IMR-90 (cell line): ENCODE measurements around the gene PLXNA1. TPM values are rescaled to one million over a fixed set of nuclear protein-coding genes. Genes with fewer than 3 reads are reported as not detected.

ENCODE experiments used
- ATAC-seq: fragments of 200-7000 bp; cut with Tn5 transposase; 2 replicates; pipeline ENCODE4 v1.9.1; 2020; ENCODE audit warnings: low read depth, mild to moderate bottlenecking, moderate library complexity
- BruUV-seq: library from RNA; stranded (reverse); fragments of 400-500 nt; replicated peaks from 2 replicates; lab custom pipeline; 2021; lab: Mats Ljungman, UMichigan
- CTCF ChIA-PET: fragments of 300-600 bp; formaldehyde crosslinking; extraction: SDS; loops from one replicate; lab custom pipeline; 2021; ENCODE audit warnings: antibody characterized with exemption; lab: Yijun Ruan, JAX
- POLR2A ChIA-PET: fragments of 300-600 bp; sonication (Branson Sonifier 250); formaldehyde crosslinking; loops from one replicate; lab custom pipeline; 2022; ENCODE audit warnings: antibody characterized with exemption; ENCODE audit not compliant: unreplicated experiment; lab: Charles Lee
- DNase-seq: peaks from one replicate; pipeline ENCODE4 v3.0.0; 2013
- H2AFZ ChIP-seq: replicated peaks from 2 replicates; pipeline ENCODE3; 2013; ENCODE audit warnings: low read length, mild to moderate bottlenecking; ENCODE audit not compliant: poor library complexity
- H2AK5ac ChIP-seq: 2 replicates; pipeline ENCODE4 v1.6.1; 2013; ENCODE audit warnings: low read depth, low read length, inconsistent platforms
- H2AK9ac ChIP-seq: replicated peaks from 2 replicates; pipeline ENCODE3; 2013; ENCODE audit warnings: mild to moderate bottlenecking, low read depth, low read length, moderate library complexity; ENCODE audit not compliant: poor library complexity
- H2BK120ac ChIP-seq: 2 replicates; pipeline ENCODE4 v1.6.1; 2013; ENCODE audit warnings: low read depth, low read length, inconsistent platforms
- H2BK15ac ChIP-seq: 3 replicates; pipeline ENCODE4 v1.6.1; 2013; ENCODE audit warnings: low read depth, low read length, inconsistent platforms
- H2BK20ac ChIP-seq: 2 replicates; pipeline ENCODE4 v1.6.1; 2013; ENCODE audit warnings: low read depth, mild to moderate bottlenecking, inconsistent platforms, low read length, moderate library complexity
- H2BK5ac ChIP-seq: 2 replicates; pipeline ENCODE4 v1.6.1; 2013; ENCODE audit warnings: mild to moderate bottlenecking, low read depth, low read length, inconsistent platforms; ENCODE audit not compliant: poor library complexity, severe bottlenecking
- H3K14ac ChIP-seq: replicated peaks from 2 replicates; pipeline ENCODE4 v1.6.1; 2013; ENCODE audit warnings: low read depth, low read length, inconsistent platforms
- H3K18ac ChIP-seq: 2 replicates; pipeline ENCODE4 v1.6.1; 2013; ENCODE audit warnings: low read depth, low read length, control low read depth
- H3K23ac ChIP-seq: 2 replicates; pipeline ENCODE4 v1.6.1; 2013; ENCODE audit warnings: low read depth, low read length, inconsistent platforms
- H3K27ac ChIP-seq: 2 replicates; pipeline ENCODE4 v1.5.1; 2013; ENCODE audit warnings: mild to moderate bottlenecking, control low read depth, low read length; ENCODE audit not compliant: insufficient read depth
- H3K27me3 ChIP-seq: 2 replicates; pipeline ENCODE4 v1.6.1; 2013; ENCODE audit warnings: low read length; ENCODE audit not compliant: control insufficient read depth, insufficient read depth
- H3K36me3 ChIP-seq: 2 replicates; pipeline ENCODE4 v1.6.1; 2013; ENCODE audit warnings: low read length, mixed read lengths; ENCODE audit not compliant: control insufficient read depth, insufficient read depth
- H3K4ac ChIP-seq: 2 replicates; pipeline ENCODE4 v1.6.1; 2013; ENCODE audit warnings: low read depth, low read length, inconsistent platforms
- H3K4me1 ChIP-seq: 2 replicates; pipeline ENCODE4 v1.6.1; 2013; ENCODE audit warnings: low read length, mixed read lengths; ENCODE audit not compliant: control insufficient read depth, insufficient read depth
- H3K4me2 ChIP-seq: 2 replicates; pipeline ENCODE4 v1.6.1; 2013; ENCODE audit warnings: low read depth, mild to moderate bottlenecking, control low read depth, low read length, moderate library complexity
- H3K4me3 ChIP-seq: 2 replicates; pipeline ENCODE4 v1.5.1; 2013; ENCODE audit warnings: low read depth, mild to moderate bottlenecking, control low read depth, low read length, moderate library complexity; ENCODE audit not compliant: insufficient read depth
- H3K56ac ChIP-seq: 2 replicates; pipeline ENCODE4 v1.6.1; 2013; ENCODE audit warnings: low read length, inconsistent platforms; ENCODE audit not compliant: insufficient read depth; ENCODE audit errors: extremely low read depth
- H3K79me1 ChIP-seq, 2 experiments: 2 replicates each; pipeline ENCODE4 v1.6.1; 2013; ENCODE audit warnings: low read length in 2 of 2, inconsistent platforms in 1 of 2, low read depth in 1 of 2
- H3K9ac ChIP-seq: 2 replicates; pipeline ENCODE4 v1.6.1; 2013; ENCODE audit warnings: low read depth, low read length, control low read depth
- H3K9me1 ChIP-seq: 2 replicates; pipeline ENCODE4 v1.6.1; 2013; ENCODE audit warnings: low read length, inconsistent platforms; ENCODE audit not compliant: insufficient read depth
- H3K9me3 ChIP-seq: 2 replicates; pipeline ENCODE4 v1.6.1; 2013; ENCODE audit warnings: low read length; ENCODE audit not compliant: control insufficient read depth, insufficient read depth
- H4K20me1 ChIP-seq: 2 replicates; pipeline ENCODE4 v1.6.1; 2013; ENCODE audit warnings: low read length, inconsistent platforms; ENCODE audit not compliant: insufficient read depth
- H4K5ac ChIP-seq: 2 replicates; pipeline ENCODE4 v1.6.1; 2013; ENCODE audit warnings: mild to moderate bottlenecking, low read depth, low read length, control low read depth
- H4K8ac ChIP-seq, 2 experiments: 2 replicates each; pipeline ENCODE4 v1.6.1; 2013; ENCODE audit warnings: low read depth in 2 of 2, low read length in 2 of 2, control low read depth in 1 of 2, inconsistent platforms in 1 of 2
- H4K91ac ChIP-seq: 2 replicates; pipeline ENCODE4 v1.6.1; 2013; ENCODE audit warnings: low read depth, low read length, inconsistent platforms; ENCODE audit not compliant: insufficient read depth
- CEBPB ChIP-seq: IDR thresholded peaks from 2 replicates; pipeline ENCODE4 v1.6.1; 2012; ENCODE audit warnings: low read depth, low read length, improper control_type of control experiment
- CTCF ChIP-seq: conservative IDR thresholded peaks from 2 replicates; pipeline ENCODE4 v1.5.1; 2012; ENCODE audit warnings: mild to moderate bottlenecking, low read depth, low read length, improper control_type of control experiment
- FOS ChIP-seq: fragments of 150-350 bp; IDR thresholded peaks from 2 replicates; pipeline ENCODE4 v1.6.1; 2016; ENCODE audit warnings: low read depth, low read length
- NFE2L2 ChIP-seq: fragments of 150-350 bp; IDR thresholded peaks from 2 replicates; pipeline ENCODE4 v1.6.1; 2016; ENCODE audit warnings: low read depth, mild to moderate bottlenecking, low read length
- SMC3 ChIP-seq: fragments of 150-350 bp; IDR thresholded peaks from 2 replicates; pipeline ENCODE4 v1.6.1; 2016; ENCODE audit warnings: low read depth, mild to moderate bottlenecking, antibody characterized with exemption, low read length, moderate library complexity
- USF2 ChIP-seq: fragments of 150-350 bp; IDR thresholded peaks from 2 replicates; pipeline ENCODE4 v1.6.1; 2017; ENCODE audit warnings: mild to moderate bottlenecking, antibody characterized with exemption, low read length, low read depth
- WGBS, 2 experiments: methylation state at CpG; one replicate each; pipeline versions ENCODE4 v1.1.5 to v1.1.7; 2013; ENCODE audit warnings: missing lambda C conversion rate in 2 of 2; ENCODE audit not compliant: insufficient read length in 1 of 2; ENCODE audit errors: extremely low coverage in 2 of 2; 5-methylcytosine and 5-hydroxymethylcytosine counted together
- dilution Hi-C: fragments of 300-500 bp; cut with HindIII; formaldehyde crosslinking; loops from one replicate; pipeline ENCODE4 v1.14.3; 2018; ENCODE audit warnings: low sequenced_read_pairs; ENCODE audit not compliant: unreplicated experiment
- in situ Hi-C: fragments of 300-500 bp; cut with MboI; formaldehyde crosslinking; loops from 3 replicates; pipeline ENCODE4 v1.14.3; 2019; ENCODE audit warnings: low sequenced_read_pairs, inconsistent platforms, mixed read lengths
- intact Hi-C: fragments of 100-400 bp; cut with micrococcal nuclease; formaldehyde crosslinking; loops from 2 replicates; pipeline ENCODE4 v1.10.0; 2022
- polyA plus RNA-seq, 3 experiments: library from polyadenylated mRNA; depleted of rRNA; stranded (reverse); fragments of >200 nt; gene quantifications; 2 replicates each; pipeline ENCODE4 v1.2.3, GENCODE V29; 2012; ENCODE audit warnings: low replicate concordance in 1 of 3
- total RNA-seq: library from RNA; depleted of rRNA; stranded (reverse); fragments of >200 nt; gene quantifications from 2 replicates; pipeline ENCODE4 v1.2.3, GENCODE V29; 2012

The PLXNA1 gene
- total and polyA plus RNA-seq, 2 of the 4 experiments (the other 2 are of a cell fraction) = 13.6 to 49.4 TPM

- H3K4me2 ChIP-seq = no peak overlapping the region
- no peak overlapping the region for H4K5ac ChIP-seq
- H4K8ac ChIP-seq = no peak overlapping the region
- H3K27ac ChIP-seq = no peak overlapping the region
- H3K79me1 ChIP-seq = no peaks in the 10 kb centered on the region
- H4K91ac ChIP-seq = no peak overlapping the region
- H2BK5ac ChIP-seq = no peak overlapping the region
- H3K4me1 ChIP-seq = peaks cover 15% of the 10 kb centered on the region; the same call in 1 of the 2 replicates
- H2AFZ ChIP-seq = no peak overlapping the region
- no TSS peak for BruUV-seq
- no peak overlapping the region for H3K56ac ChIP-seq
- POLR2A ChIA-PET = no interaction called here
- H3K14ac ChIP-seq = no peak overlapping the region
- no peak overlapping the region for H3K4me3 ChIP-seq
- no peaks in the 10 kb centered on the region for H3K9me3 ChIP-seq
- H4K20me1 ChIP-seq = no peaks in the 10 kb centered on the region
- 62% methylated on average over 3 of the region's 8 CpGs; no CpG with 5 or more reads in 1 of the 2 experiments for WGBS, 2 experiments
- H3K18ac ChIP-seq = no peak overlapping the region
- no peak for ATAC-seq
- in situ Hi-C loops = no loop called here
- no peak for TF ChIP-seq CTCF
- no peak for TF ChIP-seq SMC3
- TF ChIP-seq CEBPB = no peak
- TF ChIP-seq USF2 = no peak
- no peak for TF ChIP-seq NFE2L2
- no peak for TF ChIP-seq FOS
- dilution Hi-C loops = no loop called here
- no peak overlapping the region for H2BK20ac ChIP-seq
- CTCF ChIA-PET = interaction anchor here (1.6 kb wide), 1 partner anchor 210 kb away, joined by 4 read pairs; no protein-coding TSS in a partner anchor
- DNase-seq = no peak
- peaks cover 9% of the 10 kb centered on the region; the same call in 1 of the 2 replicates for H3K9me1 ChIP-seq
- no peak overlapping the region for H3K9ac ChIP-seq
- no peak overlapping the region for H2AK9ac ChIP-seq
- no peaks in the 10 kb centered on the region for H3K27me3 ChIP-seq
- no peak overlapping the region for H3K23ac ChIP-seq
- H3K36me3 ChIP-seq = no peaks in the 10 kb centered on the region
- no peak overlapping the region for H3K4ac ChIP-seq
- no peak overlapping the region for H2AK5ac ChIP-seq
- no peak overlapping the region for H2BK15ac ChIP-seq
- H2BK120ac ChIP-seq = no peak overlapping the region
- intact Hi-C loops = loop anchor here (5.0 kb wide), 1 partner anchor 110 kb away; no protein-coding TSS in a partner anchor
Measured at GRCh38 chr3:126962756-126963155, 20.2 kb upstream of the PLXNA1 start.
